PFSK-1 (cell line): ENCODE results near the gene ANKRD17. TPM values are rescaled to one million over a fixed set of nuclear protein-coding genes. Genes with fewer than 3 reads are reported as not detected.
A peak's percentile ranks its signal among the peaks of the same experiment; 100 is the strongest.

Experiments used
- FOXP2 ChIP-seq: optimal IDR thresholded peaks from 2 replicates; pipeline ENCODE3; 2011; ENCODE audit warnings: borderline replicate concordance, control low read depth, inconsistent platforms; ENCODE audit not compliant: insufficient read depth; ENCODE audit errors: extremely low read length, extremely low read depth
- POLR2AphosphoS5 ChIP-seq: IDR thresholded peaks from 2 replicates; pipeline ENCODE4 v1.6.1; 2012; ENCODE audit warnings: low read depth, mild to moderate bottlenecking, control low read depth, low read length, moderate library complexity
- SIN3A ChIP-seq: IDR thresholded peaks from 2 replicates; pipeline ENCODE4 v1.6.1; 2012; ENCODE audit warnings: mild to moderate bottlenecking, low read length, moderate library complexity, borderline replicate concordance; ENCODE audit not compliant: insufficient read depth
- TAF1 ChIP-seq: IDR thresholded peaks from 2 replicates; pipeline ENCODE4 v1.6.1; 2012; ENCODE audit warnings: low read length, control low read depth, borderline replicate concordance; ENCODE audit not compliant: insufficient read depth
- polyA plus RNA-seq: library from polyadenylated mRNA; unstranded; fragments of >200 nt; gene quantifications from one replicate; pipeline ENCODE4 v1.2.1, GENCODE V29; 2012; ENCODE audit warnings: low read depth, missing spikeins; ENCODE audit not compliant: insufficient read length
- TF ChIP-seq, protein P1 (sequence below), 2 experiments: IDR thresholded peaks; 2 replicates each; pipeline versions ENCODE4 v1.6.1 to v1.8.0; 2011 to 2012; ENCODE audit warnings: low read depth in 2 of 2, low read length in 2 of 2, control low read depth in 1 of 2, inconsistent platforms in 1 of 2, mild to moderate bottlenecking in 1 of 2, moderate library complexity in 1 of 2; ENCODE audit not compliant: insufficient read depth in 1 of 2

Gene ANKRD17, protein sequence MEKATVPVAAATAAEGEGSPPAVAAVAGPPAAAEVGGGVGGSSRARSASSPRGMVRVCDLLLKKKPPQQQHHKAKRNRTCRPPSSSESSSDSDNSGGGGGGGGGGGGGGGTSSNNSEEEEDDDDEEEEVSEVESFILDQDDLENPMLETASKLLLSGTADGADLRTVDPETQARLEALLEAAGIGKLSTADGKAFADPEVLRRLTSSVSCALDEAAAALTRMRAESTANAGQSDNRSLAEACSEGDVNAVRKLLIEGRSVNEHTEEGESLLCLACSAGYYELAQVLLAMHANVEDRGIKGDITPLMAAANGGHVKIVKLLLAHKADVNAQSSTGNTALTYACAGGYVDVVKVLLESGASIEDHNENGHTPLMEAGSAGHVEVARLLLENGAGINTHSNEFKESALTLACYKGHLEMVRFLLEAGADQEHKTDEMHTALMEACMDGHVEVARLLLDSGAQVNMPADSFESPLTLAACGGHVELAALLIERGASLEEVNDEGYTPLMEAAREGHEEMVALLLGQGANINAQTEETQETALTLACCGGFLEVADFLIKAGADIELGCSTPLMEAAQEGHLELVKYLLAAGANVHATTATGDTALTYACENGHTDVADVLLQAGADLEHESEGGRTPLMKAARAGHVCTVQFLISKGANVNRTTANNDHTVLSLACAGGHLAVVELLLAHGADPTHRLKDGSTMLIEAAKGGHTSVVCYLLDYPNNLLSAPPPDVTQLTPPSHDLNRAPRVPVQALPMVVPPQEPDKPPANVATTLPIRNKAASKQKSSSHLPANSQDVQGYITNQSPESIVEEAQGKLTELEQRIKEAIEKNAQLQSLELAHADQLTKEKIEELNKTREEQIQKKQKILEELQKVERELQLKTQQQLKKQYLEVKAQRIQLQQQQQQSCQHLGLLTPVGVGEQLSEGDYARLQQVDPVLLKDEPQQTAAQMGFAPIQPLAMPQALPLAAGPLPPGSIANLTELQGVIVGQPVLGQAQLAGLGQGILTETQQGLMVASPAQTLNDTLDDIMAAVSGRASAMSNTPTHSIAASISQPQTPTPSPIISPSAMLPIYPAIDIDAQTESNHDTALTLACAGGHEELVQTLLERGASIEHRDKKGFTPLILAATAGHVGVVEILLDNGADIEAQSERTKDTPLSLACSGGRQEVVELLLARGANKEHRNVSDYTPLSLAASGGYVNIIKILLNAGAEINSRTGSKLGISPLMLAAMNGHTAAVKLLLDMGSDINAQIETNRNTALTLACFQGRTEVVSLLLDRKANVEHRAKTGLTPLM (N-terminal part only)
- polyA plus RNA-seq = 19.0 TPM

DNA sequence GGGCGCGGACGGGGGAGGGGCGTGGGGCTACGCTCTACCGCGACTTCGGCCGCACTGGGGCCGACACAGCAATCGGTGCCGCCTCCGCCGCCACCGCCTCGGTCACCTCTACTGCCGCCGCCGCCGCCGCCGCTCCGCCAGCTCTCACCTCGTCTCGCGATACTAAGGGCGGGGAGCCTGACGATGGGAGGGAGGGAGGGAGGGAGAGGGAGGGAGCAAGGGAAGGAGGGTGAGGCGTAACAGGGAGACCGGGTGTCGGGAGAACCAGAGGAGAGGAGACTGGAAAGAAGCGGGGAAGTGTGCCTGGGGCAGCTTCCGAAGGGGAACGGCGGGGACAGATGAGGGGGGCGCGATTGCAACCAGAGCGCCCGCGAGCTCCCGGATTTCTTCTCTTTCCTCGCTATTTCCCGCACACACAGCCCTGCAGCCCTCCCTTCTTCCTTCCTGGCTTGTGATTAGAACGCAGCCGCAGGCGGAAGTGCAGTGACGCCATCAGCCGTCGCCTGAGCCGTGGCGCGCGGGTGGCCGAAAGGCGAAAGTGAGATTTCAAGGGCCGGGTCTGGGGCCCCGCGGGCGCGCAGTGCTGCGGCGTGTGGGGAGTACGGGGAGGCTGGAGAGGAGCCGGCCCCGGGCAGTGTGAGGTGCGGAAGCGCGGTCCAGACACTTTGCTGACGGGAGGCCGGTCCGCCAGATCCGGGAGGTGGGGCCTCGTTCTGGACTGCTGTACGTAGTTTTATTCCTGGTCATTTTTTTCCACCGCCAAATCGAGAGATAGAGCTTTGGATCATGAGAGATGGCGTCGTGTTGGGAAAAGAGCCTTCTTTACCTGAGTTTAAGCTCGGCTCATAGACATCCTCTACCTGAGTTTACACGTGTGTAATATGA is at the start of gene ANKRD17:
TSS of gene ANKRD17 (minus strand) at position 113 of the 885 bp plus-strand sequence. CDS start 130 bp downstream, outside the sequence.
- TF ChIP-seq POLR2AphosphoS5 = peak; percentile 97
- peak; percentile 88; the same call in 1 of the 2 replicates for TF ChIP-seq SIN3A
- TF ChIP-seq, protein P1, sequence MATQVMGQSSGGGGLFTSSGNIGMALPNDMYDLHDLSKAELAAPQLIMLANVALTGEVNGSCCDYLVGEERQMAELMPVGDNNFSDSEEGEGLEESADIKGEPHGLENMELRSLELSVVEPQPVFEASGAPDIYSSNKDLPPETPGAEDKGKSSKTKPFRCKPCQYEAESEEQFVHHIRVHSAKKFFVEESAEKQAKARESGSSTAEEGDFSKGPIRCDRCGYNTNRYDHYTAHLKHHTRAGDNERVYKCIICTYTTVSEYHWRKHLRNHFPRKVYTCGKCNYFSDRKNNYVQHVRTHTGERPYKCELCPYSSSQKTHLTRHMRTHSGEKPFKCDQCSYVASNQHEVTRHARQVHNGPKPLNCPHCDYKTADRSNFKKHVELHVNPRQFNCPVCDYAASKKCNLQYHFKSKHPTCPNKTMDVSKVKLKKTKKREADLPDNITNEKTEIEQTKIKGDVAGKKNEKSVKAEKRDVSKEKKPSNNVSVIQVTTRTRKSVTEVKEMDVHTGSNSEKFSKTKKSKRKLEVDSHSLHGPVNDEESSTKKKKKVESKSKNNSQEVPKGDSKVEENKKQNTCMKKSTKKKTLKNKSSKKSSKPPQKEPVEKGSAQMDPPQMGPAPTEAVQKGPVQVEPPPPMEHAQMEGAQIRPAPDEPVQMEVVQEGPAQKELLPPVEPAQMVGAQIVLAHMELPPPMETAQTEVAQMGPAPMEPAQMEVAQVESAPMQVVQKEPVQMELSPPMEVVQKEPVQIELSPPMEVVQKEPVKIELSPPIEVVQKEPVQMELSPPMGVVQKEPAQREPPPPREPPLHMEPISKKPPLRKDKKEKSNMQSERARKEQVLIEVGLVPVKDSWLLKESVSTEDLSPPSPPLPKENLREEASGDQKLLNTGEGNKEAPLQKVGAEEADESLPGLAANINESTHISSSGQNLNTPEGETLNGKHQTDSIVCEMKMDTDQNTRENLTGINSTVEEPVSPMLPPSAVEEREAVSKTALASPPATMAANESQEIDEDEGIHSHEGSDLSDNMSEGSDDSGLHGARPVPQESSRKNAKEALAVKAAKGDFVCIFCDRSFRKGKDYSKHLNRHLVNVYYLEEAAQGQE (IDR thresholded peaks at IDR 0.05; ENCODE audit: insufficient read depth in 1 of 2, low read depth in 2 of 2, low read length in 2 of 2) = peak in 1 of 2 experiments; percentile 39; a peak in 1 of 4 replicates
- TF ChIP-seq FOXP2 = peak; percentile 26
- peak; percentile 88 for TF ChIP-seq TAF1

DNA sequence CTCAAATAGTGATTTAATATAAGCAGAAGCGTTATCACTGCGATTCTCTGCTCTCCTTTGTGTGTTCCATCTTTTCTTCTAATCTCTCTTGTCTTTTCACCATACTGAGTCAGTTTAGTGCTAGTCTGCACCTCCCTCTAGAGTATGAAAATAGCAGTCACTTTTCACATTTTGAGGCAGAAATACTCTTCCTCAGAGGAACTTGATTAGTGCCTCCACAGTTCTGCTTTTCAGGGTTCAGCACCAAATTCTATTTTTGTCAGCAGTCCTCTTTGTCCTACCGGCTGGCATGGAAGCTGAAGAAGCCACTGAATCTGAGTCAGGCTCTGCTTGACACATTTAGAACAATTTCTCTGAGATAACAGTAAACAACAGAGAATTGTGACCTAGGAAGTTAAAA is 49.7 kb upstream of the ANKRD17 start:
- TF ChIP-seq SIN3A (no peak), POLR2AphosphoS5 (no peak), FOXP2 (no peak), TAF1 (no peak)
- TF ChIP-seq, protein P1 (IDR thresholded peaks at IDR 0.05; ENCODE audit: insufficient read depth in 1 of 2, low read depth in 2 of 2, low read length in 2 of 2) = no peak

DNA sequence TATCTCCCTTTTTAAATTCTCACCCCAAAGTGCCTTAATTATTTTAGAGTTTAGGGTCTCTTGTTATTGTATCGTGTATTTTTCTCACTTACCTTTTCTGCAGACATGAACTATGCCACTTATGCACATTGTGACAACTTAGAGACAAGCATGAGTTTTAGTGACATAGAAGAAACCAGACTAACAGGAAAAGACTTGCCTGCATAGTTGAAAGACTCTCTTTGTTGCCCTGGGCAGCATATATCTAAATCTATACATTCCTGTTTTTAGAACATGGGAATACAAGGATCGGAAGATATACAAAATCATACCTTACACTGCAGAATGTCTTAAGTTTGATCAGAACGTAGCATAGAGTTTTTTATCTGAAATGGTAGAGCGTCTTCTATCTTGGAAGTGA is 45.1 kb upstream of the ANKRD17 start:
- TF ChIP-seq, protein P1 (IDR thresholded peaks at IDR 0.05; ENCODE audit: insufficient read depth in 1 of 2, low read depth in 2 of 2, low read length in 2 of 2) = no peak
- TF ChIP-seq SIN3A = no peak
- no peak for TF ChIP-seq POLR2AphosphoS5
- TF ChIP-seq FOXP2 = no peak
- TF ChIP-seq TAF1 = no peak
